MG63 (cell line): ENCODE measurements around the gene CYBA. TPM values are rescaled to one million over a fixed set of nuclear protein-coding genes. Genes with fewer than 3 reads are reported as not detected.
"Not testable (repeated sequence)": the region's sequence is repeated elsewhere in the genome, so short reads cannot be mapped to it uniquely, and the experiment has no call there.

Experiments used
- DNase-seq: peaks from one replicate; pipeline ENCODE4 v3.0.0-alpha.2; 2020
- H3K27me3 ChIP-seq: fragments of 250-450 bp; sonication (Bioruptor Pico); 2 replicates; pipeline ENCODE4 v1.5.1; 2020; ENCODE audit warnings: mild to moderate bottlenecking, moderate library complexity
- H3K36me3 ChIP-seq: fragments of 250-450 bp; sonication (Bioruptor Pico); 2 replicates; pipeline ENCODE4 v1.5.1; 2020; ENCODE audit warnings: mild to moderate bottlenecking, moderate library complexity
- H3K4me3 ChIP-seq: fragments of 250-450 bp; sonication (Bioruptor Pico); 2 replicates; pipeline ENCODE4 v1.5.1; 2020; ENCODE audit warnings: mild to moderate bottlenecking, moderate library complexity
- H3K9me3 ChIP-seq: fragments of 250-450 bp; sonication (Bioruptor Pico); 2 replicates; pipeline ENCODE4 v1.5.1; 2020; ENCODE audit warnings: mild to moderate bottlenecking, moderate library complexity
- total RNA-seq: library from RNA; depleted of rRNA; stranded (reverse); fragments of >200 nt; shearing (Covaris generic); gene quantifications from 2 replicates; pipeline ENCODE4 v1.2.3, GENCODE V29; 2014; ENCODE audit warnings: low replicate concordance

The CYBA gene
- total RNA-seq, 1 experiment from 2014 or later: 10.7 TPM

DNA sequence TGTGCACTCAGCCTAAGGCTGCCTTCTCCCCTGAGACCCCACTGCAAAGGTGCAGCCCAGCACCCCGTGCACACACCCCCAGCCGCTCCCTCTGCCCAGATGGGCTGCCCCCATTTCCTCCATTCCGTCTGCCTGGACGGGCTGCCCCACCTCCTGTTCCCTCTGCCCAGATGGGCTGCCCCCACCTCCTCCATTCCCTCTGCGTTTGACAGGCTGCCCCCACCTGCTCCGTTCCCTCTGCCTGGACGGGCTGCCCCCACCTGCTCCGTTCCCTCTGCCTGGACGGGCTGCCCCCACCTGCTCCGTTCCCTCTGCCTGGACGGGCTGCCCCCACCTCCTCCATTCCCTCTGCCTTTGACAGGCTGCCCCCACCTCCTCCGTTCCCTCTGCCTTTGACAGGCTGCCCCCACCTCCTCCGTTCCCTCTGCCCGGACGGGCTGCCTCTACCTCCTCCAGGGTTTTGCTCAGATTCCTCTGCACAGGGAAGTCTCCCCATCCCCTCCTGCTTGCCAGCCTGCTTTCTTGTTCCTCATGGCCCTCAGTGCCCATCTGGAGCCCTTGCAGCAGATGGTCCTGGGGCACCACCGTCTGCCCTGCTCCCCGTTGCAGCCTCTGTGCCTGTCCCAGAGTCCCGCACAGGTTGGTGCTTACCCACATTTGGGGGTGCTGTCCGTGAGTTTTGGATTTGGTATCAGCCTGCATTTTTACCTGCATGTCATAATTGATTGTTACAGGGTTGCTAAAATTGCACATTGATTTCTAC, 35.9 kb downstream of the CYBA start:
- H3K36me3 ChIP-seq: peaks cover 2% of the 10 kb centered on the region; the same call in 1 of the 2 replicates
- no peak for DNase-seq
- H3K9me3 ChIP-seq: no peaks in the 10 kb centered on the region
- H3K4me3 ChIP-seq: no peak overlapping the region
- H3K27me3 ChIP-seq: no peaks in the 10 kb centered on the region

GRCh38 chr16:88613911-88614817, 36.7 kb downstream of the CYBA start:
- H3K9me3 ChIP-seq: no peaks in the 10 kb centered on the region
- no peak overlapping the region for H3K4me3 ChIP-seq
- peaks cover 2% of the 10 kb centered on the region; the same call in 1 of the 2 replicates for H3K36me3 ChIP-seq
- DNase-seq: no peak
- no peaks in the 10 kb centered on the region for H3K27me3 ChIP-seq

- no peaks in the 10 kb centered on the region for H3K9me3 ChIP-seq
- no peaks in the 10 kb centered on the region for H3K27me3 ChIP-seq
- H3K36me3 ChIP-seq: peaks cover 7% of the 10 kb centered on the region
- H3K4me3 ChIP-seq: no peak overlapping the region
- no peak for DNase-seq
These were observed 37.6 kb downstream of the CYBA start for GRCh38 chr16:88613293-88613692.

- Histone ChIP-seq H3K9me3 (no peaks in the 10 kb centered on the region), H3K4me3 (no peak overlapping the region), H3K36me3 (peaks cover 7% of the 10 kb centered on the region), H3K27me3 (no peaks in the 10 kb centered on the region)
- no peak for DNase-seq
These were observed 39.7 kb downstream of the CYBA start for GRCh38 chr16:88610909-88611812.

DNA sequence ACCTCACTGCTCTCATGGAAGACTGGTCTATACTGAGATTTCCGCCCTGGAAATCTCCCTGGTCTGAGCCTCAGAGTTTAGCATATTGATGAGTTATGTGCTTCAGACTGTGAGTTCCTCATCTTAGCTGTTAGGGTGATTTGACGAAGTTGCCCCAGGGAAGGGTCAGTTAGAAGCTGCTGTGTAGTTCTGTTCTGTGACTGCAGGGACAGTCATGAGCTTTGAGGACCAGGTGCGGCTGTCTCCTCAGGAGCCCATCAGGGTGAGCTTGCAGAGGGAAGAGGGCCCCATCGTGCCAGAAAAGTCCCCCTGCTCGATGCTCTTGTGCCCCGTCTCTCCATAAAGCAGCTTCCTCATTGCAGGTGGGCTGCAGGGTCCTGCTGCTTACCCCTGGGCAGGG, 40.8 kb downstream of the CYBA start:
- Histone ChIP-seq H3K27me3 (no peaks in the 10 kb centered on the region), H3K9me3 (no peaks in the 10 kb centered on the region), H3K4me3 (no peak overlapping the region), H3K36me3 (peaks cover 7% of the 10 kb centered on the region)
- DNase-seq: no peak

DNA sequence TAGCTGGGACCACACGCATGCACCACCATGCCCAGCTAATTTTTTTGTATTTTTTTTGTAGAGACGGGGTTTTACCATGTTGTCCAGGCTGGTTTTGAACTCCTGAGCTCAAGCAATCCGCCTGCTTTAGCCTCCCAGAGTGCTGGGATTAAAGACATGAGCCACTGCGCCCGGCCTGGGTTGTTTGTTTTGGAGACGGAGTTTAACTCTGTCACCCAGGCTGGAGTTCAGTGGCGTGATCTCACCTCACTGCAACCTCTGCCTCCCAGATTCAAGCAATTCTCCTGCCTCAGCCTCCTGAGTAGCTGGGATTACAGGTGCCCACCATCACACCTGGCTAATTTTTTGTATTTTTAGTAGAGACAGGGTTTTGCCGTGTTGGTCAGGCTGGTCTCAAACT, 41.4 kb downstream of the CYBA start:
- H3K9me3 ChIP-seq, H3K4me3 ChIP-seq, H3K36me3 ChIP-seq, H3K27me3 ChIP-seq, DNase-seq: not testable (repeated sequence)

GRCh38 chr16:88608076-88608475, 42.8 kb downstream of the CYBA start:
- Histone ChIP-seq H3K4me3 (no peak overlapping the region), H3K27me3 (no peaks in the 10 kb centered on the region), H3K9me3 (no peaks in the 10 kb centered on the region), H3K36me3 (peaks cover 10% of the 10 kb centered on the region)
- no peak for DNase-seq

DNA sequence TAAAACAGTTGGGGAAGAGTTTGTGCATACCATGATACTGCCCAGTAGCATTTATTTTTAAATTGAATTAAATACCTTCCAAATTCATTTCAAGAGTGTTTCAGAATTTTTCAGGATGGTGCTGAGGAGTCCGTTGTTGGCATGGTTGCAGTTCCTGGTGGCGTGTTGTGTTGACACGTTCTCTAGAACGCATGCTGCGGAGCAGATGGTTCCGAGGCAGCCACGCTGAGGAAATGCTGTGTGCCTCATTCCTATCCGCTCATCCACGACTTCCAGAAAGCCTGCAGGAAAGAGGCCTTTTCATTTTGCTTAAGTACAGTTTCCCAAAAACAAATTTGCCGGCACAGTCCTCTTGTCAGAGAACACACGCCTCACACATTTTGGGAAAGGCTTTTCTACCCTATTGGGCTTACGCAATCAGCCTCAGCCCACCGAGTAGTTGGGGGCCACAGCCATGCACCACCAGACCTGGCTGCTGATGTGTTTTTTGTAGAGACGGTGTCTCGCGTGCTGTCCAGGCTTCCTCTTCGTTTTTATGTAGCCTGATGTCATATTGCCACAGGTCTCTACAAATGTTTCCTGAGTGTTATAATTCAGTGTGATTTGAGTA, 44.6 kb downstream of the CYBA start:
- Histone ChIP-seq H3K9me3 (no peaks in the 10 kb centered on the region), H3K4me3 (no peak overlapping the region), H3K36me3 (peaks cover 9% of the 10 kb centered on the region), H3K27me3 (no peaks in the 10 kb centered on the region)
- no peak for DNase-seq

- Histone ChIP-seq H3K9me3 (no peaks in the 10 kb centered on the region), H3K36me3 (peaks cover 10% of the 10 kb centered on the region), H3K4me3 (no peak overlapping the region), H3K27me3 (no peaks in the 10 kb centered on the region)
- no peak for DNase-seq
These were observed 45.4 kb downstream of the CYBA start for GRCh38 chr16:88605186-88606147.

- no peak overlapping the region for H3K4me3 ChIP-seq
- no peaks in the 10 kb centered on the region for H3K27me3 ChIP-seq
- DNase-seq: no peak
- no peaks in the 10 kb centered on the region for H3K9me3 ChIP-seq
- peaks cover 13% of the 10 kb centered on the region; the same call in 1 of the 2 replicates for H3K36me3 ChIP-seq
These were observed 48.8 kb downstream of the CYBA start for GRCh38 chr16:88602091-88602490.

- Histone ChIP-seq H3K9me3 (no peaks in the 10 kb centered on the region), H3K36me3 (peaks cover 13% of the 10 kb centered on the region; the same call in 1 of the 2 replicates), H3K27me3 (no peaks in the 10 kb centered on the region), H3K4me3 (no peak overlapping the region)
- no peak for DNase-seq
These were observed 49.4 kb downstream of the CYBA start for GRCh38 chr16:88601313-88602036.

DNA sequence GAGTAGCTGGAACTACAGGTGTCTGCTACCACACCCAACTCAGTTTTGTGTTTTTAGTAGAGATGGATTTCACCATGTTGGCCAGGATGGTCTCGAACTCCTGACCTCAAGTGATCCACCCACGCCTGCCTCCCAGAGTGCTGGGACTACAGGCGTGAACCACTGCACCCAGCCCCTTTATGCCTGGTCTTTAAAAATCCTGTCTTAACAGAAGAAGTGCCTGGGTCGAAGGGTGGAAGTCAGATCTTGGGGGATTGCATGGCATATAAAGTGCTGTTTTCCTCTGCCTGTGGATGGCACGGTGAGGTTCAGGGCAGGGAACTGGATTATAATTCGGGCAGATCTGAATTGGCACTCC, 50.3 kb downstream of the CYBA start:
- no peaks in the 10 kb centered on the region for H3K9me3 ChIP-seq
- no peaks in the 10 kb centered on the region for H3K27me3 ChIP-seq
- H3K4me3 ChIP-seq: no peak overlapping the region
- peaks cover 13% of the 10 kb centered on the region; the same call in 1 of the 2 replicates for H3K36me3 ChIP-seq
- DNase-seq: no peak

- H3K4me3 ChIP-seq: no peak overlapping the region
- no peaks in the 10 kb centered on the region for H3K9me3 ChIP-seq
- H3K36me3 ChIP-seq: peaks cover 13% of the 10 kb centered on the region; the same call in 1 of the 2 replicates
These were observed 50.9 kb downstream of the CYBA start for GRCh38 chr16:88599825-88600538.

DNA sequence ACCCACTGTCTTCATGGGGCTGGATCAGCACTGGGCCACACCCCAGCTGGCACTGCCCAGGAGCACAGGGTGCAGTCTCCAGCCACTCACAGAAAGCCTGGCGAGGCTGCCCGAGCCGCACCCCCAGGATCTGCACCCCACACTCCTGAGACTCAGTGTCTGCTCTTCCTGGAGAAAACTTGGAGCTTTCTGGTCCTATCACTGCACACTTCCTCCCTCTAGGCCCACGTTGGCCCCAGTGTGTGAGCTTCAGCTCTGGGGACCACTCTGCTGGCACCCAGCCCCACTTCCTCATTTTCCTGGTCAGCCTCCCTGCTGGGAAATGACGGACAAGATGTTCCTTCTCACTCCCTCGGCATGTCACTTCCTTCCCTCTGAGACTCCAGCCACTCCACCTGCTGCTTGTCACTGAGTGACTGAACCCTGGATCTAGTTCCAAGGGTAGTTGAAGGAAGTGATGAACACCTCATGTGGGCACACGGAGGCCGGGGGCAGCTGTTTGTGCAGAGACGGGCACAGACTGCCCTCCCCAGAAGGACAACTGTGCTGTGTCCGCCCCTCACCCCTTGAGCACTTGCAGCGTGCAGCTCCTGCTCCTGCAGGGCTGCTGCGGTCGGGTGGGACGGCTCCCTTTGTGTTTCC, 51.6 kb downstream of the CYBA start:
- peaks cover 13% of the 10 kb centered on the region; the same call in 1 of the 2 replicates for H3K36me3 ChIP-seq
- no peaks in the 10 kb centered on the region for H3K9me3 ChIP-seq
- DNase-seq: no peak
- no peak overlapping the region for H3K4me3 ChIP-seq
- no peaks in the 10 kb centered on the region for H3K27me3 ChIP-seq

More at GRCh38 chr16:88599825-88600538, 50.9 kb downstream of the CYBA start:
- no peak for DNase-seq
- H3K27me3 ChIP-seq: no peaks in the 10 kb centered on the region
